Upper lobe of left lung (tissue), 6 donors: ENCODE results near the gene DGCR2. TPM values are rescaled to one million over a fixed set of nuclear protein-coding genes. Genes with fewer than 3 reads are reported as not detected.

Experiments
- ATAC-seq, 2 donors: fragments of 200-7000 bp; cut with Tn5 transposase; one replicate each; pipeline ENCODE4 v1.9.1; 2022; ENCODE audit warnings: mild to moderate bottlenecking in 2 of 2, moderate library complexity in 2 of 2; ENCODE audit not compliant: low FRiP score in 2 of 2
- DNase-seq, 2 donors: peaks; one replicate each; pipeline ENCODE4 v3.0.0-alpha.2; 2019 to 2020
- H3K27ac ChIP-seq, 4 donors: fragments of 200-600 bp; sonication (generic); one replicate each; pipeline ENCODE4 v1.5.1; 2016 to 2019
- H3K27me3 ChIP-seq, 4 donors: fragments of 200-600 bp; sonication (generic); one replicate each; pipeline ENCODE4 v1.5.1; 2017 to 2019
- H3K36me3 ChIP-seq, 4 donors: fragments of 200-600 bp; sonication (generic); one replicate each; pipeline ENCODE4 v1.5.1; 2016 to 2019
- H3K4me1 ChIP-seq, 4 donors: fragments of 200-600 bp; sonication (generic); one replicate each; pipeline ENCODE4 v1.5.1; 2018 to 2019
- H3K4me3 ChIP-seq, 4 donors: fragments of 200-600 bp; sonication (generic); one replicate each; pipeline ENCODE4 v1.5.1; 2017 to 2019; ENCODE audit warnings: mild to moderate bottlenecking in 2 of 4, moderate library complexity in 1 of 4
- H3K9me3 ChIP-seq, 4 donors: fragments of 200-600 bp; sonication (generic); one replicate each; pipeline ENCODE4 v1.5.1; 2018 to 2019
- CTCF ChIP-seq, 6 experiments: fragments of 450-650 bp in 4 of 6; fragments of 200-600 bp in 2 of 6; sonication (generic) in 2 of 6; IDR thresholded peaks; one replicate each; pipeline ENCODE4 v1.5.1; 2016 to 2019; ENCODE audit warnings: antibody characterized with exemption in 6 of 6
- EP300 ChIP-seq, 4 donors: sonication (generic); formaldehyde crosslinking; IDR thresholded peaks; one replicate each; pipeline ENCODE4 v1.5.1; 2017; ENCODE audit warnings: antibody characterized with exemption in 4 of 4, control low read depth in 2 of 4
- POLR2A ChIP-seq, 4 donors: fragments of 450-650 bp; IDR thresholded peaks; one replicate each; pipeline ENCODE4 v1.5.1; 2016 to 2017; ENCODE audit warnings: antibody characterized with exemption in 4 of 4, mild to moderate bottlenecking in 2 of 4
- POLR2AphosphoS5 ChIP-seq, 2 donors: sonication (generic); formaldehyde crosslinking; IDR thresholded peaks; one replicate each; pipeline ENCODE4 v1.5.1; 2017; ENCODE audit warnings: antibody characterized with exemption in 2 of 2
- WGBS, 2 donors: methylation state at CpG; one replicate each; pipeline ENCODE4 v1.1.5; 2017 to 2018; 5-methylcytosine and 5-hydroxymethylcytosine counted together
- total RNA-seq, 6 donors: library from RNA; depleted of rRNA in 4 of 6; stranded (reverse); fragments of >200 nt in 4 of 6; gene quantifications; one replicate each; pipeline versions ENCODE4 v1.1.0 to v1.2.1, GENCODE V29; 2016 to 2021
- donor health status: DM: no; HTN: no; CAD: no; lungs with moderate emphysema.
- donor health status: DM: no; HTN: yes; CAD: no; lungs with severe emphysema.

The DGCR2 gene
- total RNA-seq, 6 donors from 2014 or later, result 65.9 to 101 (median 89.9) TPM

- DNase-seq (no peak), ATAC-seq (no peak)
- Histone ChIP-seq H3K27ac (no peak overlapping the region), H3K4me3 (no peak overlapping the region), H3K9me3 (no peaks in the 10 kb centered on the region), H3K4me1 (no peaks in the 10 kb centered on the region), H3K36me3 (peaks cover 6 to 39% (median 28%) of the 10 kb centered on the region in 4 donors), H3K27me3 (no peaks in the 10 kb centered on the region)
- no peak for TF ChIP-seq CTCF (IDR thresholded peaks at IDR 0.05)
- no peak for TF ChIP-seq POLR2A (IDR thresholded peaks at IDR 0.05)
- TF ChIP-seq EP300 (IDR thresholded peaks at IDR 0.05), result no peak
- no peak for TF ChIP-seq POLR2AphosphoS5 (IDR thresholded peaks at IDR 0.05)
- WGBS, 2 donors, result 86 to 87% methylated on average over 3 to 8 of the region's 8 CpGs
Measured at GRCh38 chr22:19129871-19130270, 7.7 kb upstream of the DGCR2 start.

GRCh38 chr22:19128946-19129727 is 6.9 kb upstream of the DGCR2 start:
- TF ChIP-seq CTCF (IDR thresholded peaks at IDR 0.05) (no peak), EP300 (IDR thresholded peaks at IDR 0.05) (no peak), POLR2A (IDR thresholded peaks at IDR 0.05) (no peak), POLR2AphosphoS5 (IDR thresholded peaks at IDR 0.05) (no peak)
- ATAC-seq, result no peak
- DNase-seq, result no peak
- no peak overlapping the region for H3K4me3 ChIP-seq
- H3K4me1 ChIP-seq, result no peaks in the 10 kb centered on the region
- no peaks in the 10 kb centered on the region for H3K27me3 ChIP-seq
- WGBS, 2 donors, result 84 to 94% methylated on average over 5 to 7 of the region's 7 CpGs
- H3K36me3 ChIP-seq, result peaks cover 4 to 32% (median 21%) of the 10 kb centered on the region in 4 donors
- H3K27ac ChIP-seq, result no peak overlapping the region
- no peaks in the 10 kb centered on the region for H3K9me3 ChIP-seq

- no peaks in the 10 kb centered on the region for H3K27me3 ChIP-seq
- WGBS, 2 donors, result 94 to 95% methylated on average over 4 to 5 of the region's 7 CpGs
- no peak for DNase-seq
Measured at GRCh38 chr22:19128009-19128401, 5.8 kb upstream of the DGCR2 start.

GRCh38 chr22:19127329-19128008 is 5.3 kb upstream of the DGCR2 start:
- Histone ChIP-seq H3K36me3 (peaks cover 0 to 15% (median 7%) of the 10 kb centered on the region in 4 donors), H3K4me3 (no peak overlapping the region), H3K4me1 (peaks cover 3 to 7% (median 6%) of the 10 kb centered on the region in 4 donors), H3K27ac (no peak overlapping the region), H3K27me3 (no peaks in the 10 kb centered on the region), H3K9me3 (no peaks in the 10 kb centered on the region)
- TF ChIP-seq POLR2A (IDR thresholded peaks at IDR 0.05), result no peak
- TF ChIP-seq POLR2AphosphoS5 (IDR thresholded peaks at IDR 0.05), result no peak
- TF ChIP-seq EP300 (IDR thresholded peaks at IDR 0.05), result no peak
- TF ChIP-seq CTCF (IDR thresholded peaks at IDR 0.05), result no peak
- 91 to 93% methylated on average over 10 to 16 of the region's 16 CpGs for WGBS, 2 donors
- ATAC-seq (no peak), DNase-seq (no peak)

More at GRCh38 chr22:19128009-19128401, 5.8 kb upstream of the DGCR2 start:
- Histone ChIP-seq H3K4me3 (no peak overlapping the region), H3K27ac (no peak overlapping the region), H3K36me3 (peaks cover 0 to 21% (median 10%) of the 10 kb centered on the region in 4 donors), H3K4me1 (peaks cover under 1 to 3% (median 2%) of the 10 kb centered on the region in 4 donors), H3K9me3 (no peaks in the 10 kb centered on the region)
- no peak for TF ChIP-seq CTCF (IDR thresholded peaks at IDR 0.05)
- no peak for TF ChIP-seq POLR2A (IDR thresholded peaks at IDR 0.05)
- TF ChIP-seq EP300 (IDR thresholded peaks at IDR 0.05), result no peak
- no peak for TF ChIP-seq POLR2AphosphoS5 (IDR thresholded peaks at IDR 0.05)
- ATAC-seq, result no peak
